ENCODE data around the gene WDR35. TPM values are rescaled to one million over a fixed set of nuclear protein-coding genes. Genes with fewer than 3 reads are reported as not detected.

WDR35 gene
- total RNA-seq, 4 donors from 2014 or later, result 2.9 to 10.9 (median 6.9) TPM

DNA sequence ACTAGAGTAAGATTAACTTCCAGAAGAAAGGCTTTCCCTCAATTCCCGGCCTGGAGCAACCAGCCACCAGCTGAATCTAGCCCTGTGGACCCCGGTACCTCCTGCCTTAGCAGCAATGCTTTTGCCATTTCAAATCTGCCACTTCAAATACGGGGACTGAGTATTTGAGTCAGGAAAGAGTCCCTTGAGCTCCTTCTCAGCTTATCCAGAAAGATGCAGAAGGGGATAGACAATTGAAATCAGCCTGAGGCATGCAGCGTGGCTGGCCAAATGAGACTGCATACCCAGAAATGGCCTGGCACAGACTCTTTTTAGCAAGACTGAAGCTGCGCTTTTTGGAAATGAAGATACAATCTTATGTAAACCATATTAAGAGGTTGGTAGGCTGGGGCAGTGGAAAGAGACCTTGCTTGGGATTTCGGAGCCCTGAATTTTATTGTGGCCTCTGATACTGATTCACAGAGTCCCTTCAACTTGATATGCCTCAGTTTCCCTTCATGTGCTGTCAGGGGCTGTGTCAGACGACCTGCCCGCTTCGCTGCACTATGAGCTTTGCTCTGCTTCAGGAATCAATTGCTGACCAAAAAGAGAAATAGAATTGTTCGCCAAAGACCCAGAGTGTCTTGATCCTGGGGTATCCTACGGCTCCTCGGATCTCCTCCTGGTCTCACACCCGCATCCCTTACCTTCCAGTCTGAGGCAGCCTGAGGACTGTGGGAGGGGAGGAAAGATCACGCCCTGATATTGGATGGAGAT lies 21.5 kb upstream of the WDR35 start:
- H3K4me1 ChIP-seq, result peaks cover 13% of the 10 kb centered on the region
- H3K27ac ChIP-seq, result no peak overlapping the region
- no peaks in the 10 kb centered on the region for H3K9me3 ChIP-seq
- peak overlapping the region; percentile 55 for H3K4me3 ChIP-seq
- H3K36me3 ChIP-seq, result no peaks in the 10 kb centered on the region
- TF ChIP-seq EP300 (IDR thresholded peaks at IDR 0.05) (no peak), POLR2AphosphoS5 (IDR thresholded peaks at IDR 0.05) (no peak), POLR2A (IDR thresholded peaks at IDR 0.05) (no peak)
- TF ChIP-seq, protein P1, sequence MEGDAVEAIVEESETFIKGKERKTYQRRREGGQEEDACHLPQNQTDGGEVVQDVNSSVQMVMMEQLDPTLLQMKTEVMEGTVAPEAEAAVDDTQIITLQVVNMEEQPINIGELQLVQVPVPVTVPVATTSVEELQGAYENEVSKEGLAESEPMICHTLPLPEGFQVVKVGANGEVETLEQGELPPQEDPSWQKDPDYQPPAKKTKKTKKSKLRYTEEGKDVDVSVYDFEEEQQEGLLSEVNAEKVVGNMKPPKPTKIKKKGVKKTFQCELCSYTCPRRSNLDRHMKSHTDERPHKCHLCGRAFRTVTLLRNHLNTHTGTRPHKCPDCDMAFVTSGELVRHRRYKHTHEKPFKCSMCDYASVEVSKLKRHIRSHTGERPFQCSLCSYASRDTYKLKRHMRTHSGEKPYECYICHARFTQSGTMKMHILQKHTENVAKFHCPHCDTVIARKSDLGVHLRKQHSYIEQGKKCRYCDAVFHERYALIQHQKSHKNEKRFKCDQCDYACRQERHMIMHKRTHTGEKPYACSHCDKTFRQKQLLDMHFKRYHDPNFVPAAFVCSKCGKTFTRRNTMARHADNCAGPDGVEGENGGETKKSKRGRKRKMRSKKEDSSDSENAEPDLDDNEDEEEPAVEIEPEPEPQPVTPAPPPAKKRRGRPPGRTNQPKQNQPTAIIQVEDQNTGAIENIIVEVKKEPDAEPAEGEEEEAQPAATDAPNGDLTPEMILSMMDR (IDR thresholded peaks at IDR 0.05), result no peak
- no peak for DNase-seq (ENCODE audit: low spot score in 2 of 2)
- H3K27me3 ChIP-seq, result peaks cover 21% of the 10 kb centered on the region
- 77% methylated on average over 14 of the region's 14 CpGs for WGBS

DNA sequence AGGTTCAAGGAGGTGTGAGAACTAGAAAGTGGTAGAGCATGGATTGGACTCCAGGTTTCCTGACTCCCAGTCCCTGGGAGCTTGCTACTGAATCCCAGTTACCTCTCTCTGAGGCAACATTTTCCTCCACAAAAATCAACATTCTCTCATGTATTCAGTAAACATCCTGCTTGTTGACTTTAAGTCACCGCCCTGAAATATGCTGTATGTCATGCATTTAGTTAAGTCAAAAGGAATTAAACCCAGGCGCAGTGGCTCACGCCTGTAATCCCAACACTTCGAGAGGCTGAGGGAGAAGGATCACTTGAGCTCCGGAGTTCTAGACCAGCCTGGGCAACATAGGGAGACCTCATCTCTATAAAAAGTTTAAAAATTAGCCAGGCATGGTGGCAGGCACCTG lies 18.8 kb upstream of the WDR35 start:
- peaks cover 21% of the 10 kb centered on the region for H3K27me3 ChIP-seq
- no peaks in the 10 kb centered on the region for H3K36me3 ChIP-seq
- no peak for DNase-seq (ENCODE audit: low spot score in 2 of 2)
- TF ChIP-seq POLR2AphosphoS5 (IDR thresholded peaks at IDR 0.05), result no peak
- TF ChIP-seq POLR2A (IDR thresholded peaks at IDR 0.05), result no peak
- TF ChIP-seq, protein P1 (IDR thresholded peaks at IDR 0.05), result no peak
- TF ChIP-seq EP300 (IDR thresholded peaks at IDR 0.05), result no peak
- no peak overlapping the region for H3K27ac ChIP-seq
- WGBS, result 81% methylated on average over 5 of the region's 5 CpGs
- H3K4me1 ChIP-seq, result peaks cover 13% of the 10 kb centered on the region
- H3K4me3 ChIP-seq, result no peak overlapping the region
- no peaks in the 10 kb centered on the region for H3K9me3 ChIP-seq

DNA sequence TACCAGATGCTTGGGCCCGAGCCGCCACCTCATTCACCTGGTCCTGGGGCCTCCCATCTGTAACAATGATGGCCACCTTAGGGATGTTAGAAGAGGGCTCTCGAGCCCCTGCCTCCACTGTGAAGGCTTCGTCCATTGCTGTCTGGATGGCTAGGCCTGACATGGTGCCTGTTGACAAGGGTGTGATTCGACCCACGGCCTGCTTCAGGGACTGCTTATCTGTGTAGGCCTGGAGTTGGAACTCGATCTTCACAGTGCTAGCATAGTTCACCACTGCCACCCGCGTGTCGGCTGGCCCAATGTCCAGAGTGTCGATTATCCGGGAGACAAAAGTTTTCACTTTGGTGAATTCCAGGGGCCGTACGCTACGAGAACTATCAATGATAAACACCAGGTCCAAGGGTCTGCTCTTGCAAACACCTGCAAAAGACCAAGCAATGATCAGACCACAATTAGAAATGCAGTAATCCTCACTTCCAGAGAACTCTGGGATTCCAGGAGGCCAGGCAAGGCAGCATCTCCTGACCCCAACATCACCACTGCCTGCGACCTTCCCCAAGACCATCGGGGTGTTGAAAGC lies 16.1 kb upstream of the WDR35 start:
- Histone ChIP-seq H3K4me3 (no peak overlapping the region), H3K36me3 (no peaks in the 10 kb centered on the region), H3K9me3 (no peaks in the 10 kb centered on the region), H3K27me3 (peaks cover 5% of the 10 kb centered on the region), H3K27ac (no peak overlapping the region), H3K4me1 (no peaks in the 10 kb centered on the region)
- WGBS, result 83% methylated on average over 7 of the region's 17 CpGs
- TF ChIP-seq EP300 (IDR thresholded peaks at IDR 0.05) (no peak), POLR2A (IDR thresholded peaks at IDR 0.05) (no peak), POLR2AphosphoS5 (IDR thresholded peaks at IDR 0.05) (no peak)
- TF ChIP-seq, protein P1 (IDR thresholded peaks at IDR 0.05), result no peak
- no peak for DNase-seq (ENCODE audit: low spot score in 2 of 2)

DNA sequence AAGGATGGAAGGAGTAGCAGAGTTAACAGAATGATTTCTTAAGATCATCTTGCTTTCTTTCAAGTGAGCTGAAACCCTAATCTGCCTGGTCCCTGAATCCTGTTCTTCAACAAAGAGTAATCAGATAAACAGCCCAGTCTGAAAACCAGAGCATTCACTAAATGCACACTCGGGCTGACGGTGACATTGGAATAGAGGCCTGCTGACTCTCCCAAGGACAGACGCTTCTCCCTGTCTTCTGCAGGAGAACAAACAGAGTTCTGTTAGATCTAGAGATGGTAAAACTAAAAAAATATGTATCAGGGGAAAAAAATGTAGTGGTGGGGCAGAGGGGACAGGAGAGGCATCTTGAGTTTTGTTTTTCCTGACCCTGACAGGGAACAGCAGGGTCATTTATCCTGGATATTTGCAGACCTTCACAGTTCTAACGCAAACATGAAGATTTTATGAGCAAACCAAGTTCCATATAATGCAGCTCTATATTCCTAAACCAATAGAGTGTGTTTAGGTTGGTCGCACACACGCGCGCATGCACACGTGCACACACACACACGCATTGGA lies 15.2 kb upstream of the WDR35 start:
- no peak overlapping the region for H3K27ac ChIP-seq
- H3K4me3 ChIP-seq, result no peak overlapping the region
- no peak for DNase-seq (ENCODE audit: low spot score in 2 of 2)
- TF ChIP-seq, protein P1 (IDR thresholded peaks at IDR 0.05), result no peak
- no peak for TF ChIP-seq EP300 (IDR thresholded peaks at IDR 0.05)
- no peak for TF ChIP-seq POLR2A (IDR thresholded peaks at IDR 0.05)
- TF ChIP-seq POLR2AphosphoS5 (IDR thresholded peaks at IDR 0.05), result no peak
- H3K36me3 ChIP-seq, result no peaks in the 10 kb centered on the region
- no peaks in the 10 kb centered on the region for H3K9me3 ChIP-seq
- WGBS, result 94% methylated on average over 10 of the region's 10 CpGs
- peaks cover 5% of the 10 kb centered on the region for H3K27me3 ChIP-seq
- no peaks in the 10 kb centered on the region for H3K4me1 ChIP-seq

DNA sequence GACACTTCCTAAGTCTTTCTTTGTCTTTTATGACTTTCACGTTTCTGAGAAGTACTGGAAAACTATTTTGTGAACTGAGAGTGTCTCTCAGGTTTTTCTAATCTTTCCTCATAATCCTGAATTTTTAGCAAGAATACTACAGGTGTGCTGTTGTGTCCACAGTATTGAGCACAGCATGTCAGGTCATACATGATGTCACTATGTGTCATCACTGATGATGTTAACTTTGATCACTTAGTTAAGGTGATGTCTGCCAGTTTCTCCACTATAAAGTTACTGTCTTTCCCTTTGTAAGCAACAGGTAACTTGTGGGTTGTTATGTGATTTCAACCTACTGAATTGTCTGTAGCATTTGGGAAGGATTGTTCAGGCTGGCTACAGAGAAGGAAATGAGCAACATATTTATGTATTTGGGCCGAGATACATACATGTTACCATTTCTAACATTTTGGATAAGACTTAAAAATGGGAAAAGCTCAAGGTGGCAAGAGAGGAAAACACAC lies 11.5 kb upstream of the WDR35 start:
- TF ChIP-seq EP300 (IDR thresholded peaks at IDR 0.05), result no peak
- TF ChIP-seq POLR2AphosphoS5 (IDR thresholded peaks at IDR 0.05), result no peak
- no peak for TF ChIP-seq POLR2A (IDR thresholded peaks at IDR 0.05)
- TF ChIP-seq, protein P1 (IDR thresholded peaks at IDR 0.05), result no peak
- WGBS, result 85% methylated on average over 2 of the region's 2 CpGs
- H3K36me3 ChIP-seq, result no peaks in the 10 kb centered on the region
- no peaks in the 10 kb centered on the region for H3K9me3 ChIP-seq
- no peak overlapping the region for H3K4me3 ChIP-seq
- H3K4me1 ChIP-seq, result no peaks in the 10 kb centered on the region
- H3K27me3 ChIP-seq, result peaks cover 3% of the 10 kb centered on the region
- H3K27ac ChIP-seq, result no peak overlapping the region
- DNase-seq (ENCODE audit: low spot score in 2 of 2), result no peak

Data from suprapubic skin (tissue), 4 donors.